Activated CD4-positive, alpha-beta T cell treated with anti-CD3 and anti-CD28 coated beads, Interleukin-2, amount 50 U/mL, for 1 hour (primary cell): ENCODE measurements around the gene TAGLN2.
"Not testable (repeated sequence)": the region's sequence is repeated elsewhere in the genome, so short reads cannot be mapped to it uniquely, and the experiment has no call there.

Experiments
- DNase-seq: peaks from one replicate; pipeline ENCODE4 v3.0.0-alpha.2; 2020

The TAGLN2 gene

GRCh38 chr1:159921251-159921650 lies 4.1 kb downstream of the TAGLN2 start:
- DNase-seq: no peak

- DNase-seq: no peak
These were observed 4.7 kb downstream of the TAGLN2 start for GRCh38 chr1:159920651-159921050.

- no peak for DNase-seq
These were observed 5.1 kb downstream of the TAGLN2 start for GRCh38 chr1:159920202-159920601.

GRCh38 chr1:159919236-159919865 lies 6.0 kb downstream of the TAGLN2 start:
- DNase-seq: no peak

- no peak for DNase-seq
These were observed 6.7 kb downstream of the TAGLN2 start for GRCh38 chr1:159918352-159919200.

- DNase-seq: no peak
These were observed 7.6 kb downstream of the TAGLN2 start for GRCh38 chr1:159917533-159918351.

GRCh38 chr1:159916242-159917051 lies 8.9 kb downstream of the TAGLN2 start:
- no peak for DNase-seq

DNA sequence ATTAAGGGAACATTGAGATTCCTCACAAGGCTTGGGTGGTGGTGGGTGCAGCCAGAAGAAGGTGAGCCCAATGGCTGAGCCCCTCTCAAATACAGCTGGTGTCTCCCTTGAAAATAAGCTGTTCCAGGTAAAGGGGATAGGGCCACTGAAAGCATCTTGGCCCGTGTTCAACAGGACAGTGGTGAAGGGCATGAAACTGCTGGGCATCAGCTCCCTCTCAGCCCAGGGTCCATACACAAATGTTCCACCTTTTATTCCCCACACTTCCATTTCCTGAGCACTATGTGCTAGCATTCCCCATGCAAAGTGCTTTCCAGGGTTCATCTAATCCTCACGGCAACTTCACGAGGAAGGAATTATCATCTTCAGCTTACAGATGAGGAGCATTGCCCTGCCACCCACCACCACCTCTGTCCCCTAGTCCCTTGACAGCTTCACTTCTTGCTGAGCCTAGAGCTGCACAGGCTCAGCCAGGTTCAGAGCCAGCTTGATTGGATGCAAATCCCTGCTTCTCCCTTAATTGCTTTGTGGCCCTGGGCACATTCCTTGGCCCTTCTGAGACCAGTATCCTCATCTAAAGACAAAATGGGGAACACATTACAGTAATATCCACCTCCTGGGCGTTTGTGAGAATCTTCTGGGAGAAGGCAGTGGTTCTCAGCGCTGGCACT lies 9.6 kb downstream of the TAGLN2 start:
- no peak for DNase-seq

GRCh38 chr1:159914252-159915018 lies 10.9 kb downstream of the TAGLN2 start:
- no peak for DNase-seq

DNA sequence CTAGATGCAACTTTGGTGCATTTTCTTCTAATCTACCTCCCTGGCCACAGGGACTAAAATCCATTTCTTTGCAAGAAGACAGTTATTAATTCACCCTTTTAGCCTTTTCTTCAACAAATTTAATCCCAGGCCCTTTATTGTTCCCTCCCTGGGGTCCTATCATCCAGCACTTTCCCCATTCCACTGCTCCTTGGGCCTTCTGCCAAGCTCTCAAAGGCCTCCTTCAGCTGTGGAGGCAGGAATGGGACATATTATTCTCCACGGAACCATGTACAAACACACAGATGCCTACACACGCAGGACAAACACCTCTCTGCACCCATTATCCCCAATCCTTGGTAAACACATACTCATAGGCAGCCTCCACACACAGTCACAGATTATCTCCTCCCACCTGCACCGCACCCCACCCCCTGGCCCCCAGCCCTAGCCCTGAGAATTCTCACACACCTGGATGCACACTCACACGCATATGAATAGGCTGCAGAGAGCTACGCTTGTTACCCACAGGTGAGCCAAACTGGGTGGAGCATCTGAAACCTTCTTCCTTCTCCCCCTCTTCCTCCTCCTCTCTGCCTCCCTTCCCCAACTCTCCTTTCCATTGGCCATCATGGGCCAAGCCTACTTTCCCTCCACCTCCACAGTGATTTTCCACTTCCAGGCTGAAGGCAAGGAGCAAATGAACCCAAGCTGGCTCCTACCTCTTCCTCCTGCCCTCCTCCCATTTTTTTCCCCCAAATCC lies 11.7 kb downstream of the TAGLN2 start:
- DNase-seq: no peak

DNA sequence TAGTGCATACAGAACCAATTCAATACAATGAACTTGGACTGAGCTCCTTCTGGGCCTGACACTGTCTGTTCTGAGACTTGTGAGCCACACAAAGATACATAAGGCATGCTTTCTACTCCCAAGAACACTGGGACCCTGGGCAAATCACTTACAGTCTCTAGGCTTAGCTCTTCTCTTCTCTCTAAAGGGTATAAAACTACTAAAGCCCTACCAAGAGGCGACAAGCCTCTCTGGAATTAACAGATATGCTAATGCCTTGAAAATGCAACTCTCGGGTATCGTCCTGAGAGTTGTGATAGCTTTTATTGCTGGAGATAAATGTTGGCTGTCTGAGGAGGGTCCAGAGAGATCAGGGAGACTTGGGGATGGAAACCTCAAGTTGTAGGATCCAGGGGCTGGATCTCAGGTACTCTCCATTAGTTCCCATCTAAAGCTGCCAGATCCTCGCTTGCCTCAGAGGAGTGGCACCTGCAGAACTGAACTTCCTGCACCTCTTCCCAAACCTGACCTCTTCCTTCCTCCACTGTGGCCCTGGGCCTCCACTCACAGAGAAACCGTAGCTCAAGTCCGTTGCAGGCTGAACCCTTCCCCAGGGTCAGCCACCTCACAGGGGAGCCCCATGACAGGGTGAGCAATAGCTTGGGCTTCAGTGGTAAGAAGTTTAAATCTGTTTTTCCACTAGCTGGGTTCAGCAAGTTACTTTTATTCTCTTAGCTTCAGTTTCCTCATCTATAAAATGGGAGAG lies 13.8 kb downstream of the TAGLN2 start:
- no peak for DNase-seq

GRCh38 chr1:159908031-159908940 lies 17.0 kb downstream of the TAGLN2 start:
- no peak for DNase-seq

DNA sequence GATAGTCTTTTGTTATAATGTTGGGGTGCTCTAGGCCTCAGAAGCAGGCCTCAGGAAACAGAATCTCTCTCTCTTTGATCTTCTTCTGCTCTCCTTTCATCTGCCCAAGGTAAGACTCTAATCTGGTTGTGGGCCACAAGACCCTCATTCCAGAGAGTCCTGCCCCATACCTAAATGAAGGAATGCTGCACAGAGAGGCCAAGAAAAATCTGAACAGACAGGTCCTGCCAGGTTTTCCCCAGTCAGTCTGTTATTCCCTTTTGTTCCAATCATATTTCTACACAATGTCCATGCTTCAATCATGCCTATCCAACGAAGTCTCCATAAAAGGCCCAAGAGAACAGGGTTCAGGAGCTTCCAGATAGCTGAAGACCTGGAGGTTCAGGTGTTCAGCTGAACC lies 18.3 kb downstream of the TAGLN2 start:
- DNase-seq: no peak

DNA sequence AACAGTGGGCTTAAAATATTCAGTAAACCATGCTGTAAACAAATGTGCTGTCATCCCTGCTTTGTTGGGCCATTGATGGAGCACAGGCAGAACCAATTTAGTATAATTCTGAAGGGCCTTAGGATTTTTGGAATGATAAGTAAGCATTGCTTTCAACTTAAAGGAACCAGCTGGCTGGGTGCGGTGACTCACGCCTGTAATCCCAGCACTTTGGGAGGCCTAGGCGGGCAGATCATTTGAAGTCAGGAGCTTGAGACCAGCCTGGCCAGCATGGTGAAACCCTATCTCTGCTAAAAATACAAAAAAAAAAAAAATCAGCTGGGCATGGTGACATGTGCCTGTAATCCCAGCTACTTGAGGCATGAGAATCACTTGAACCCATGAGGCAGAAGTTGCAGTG lies 21.3 kb downstream of the TAGLN2 start:
- not testable (repeated sequence) for DNase-seq

- DNase-seq: no peak
These were observed 22.8 kb downstream of the TAGLN2 start for GRCh38 chr1:159902541-159902940.

DNA sequence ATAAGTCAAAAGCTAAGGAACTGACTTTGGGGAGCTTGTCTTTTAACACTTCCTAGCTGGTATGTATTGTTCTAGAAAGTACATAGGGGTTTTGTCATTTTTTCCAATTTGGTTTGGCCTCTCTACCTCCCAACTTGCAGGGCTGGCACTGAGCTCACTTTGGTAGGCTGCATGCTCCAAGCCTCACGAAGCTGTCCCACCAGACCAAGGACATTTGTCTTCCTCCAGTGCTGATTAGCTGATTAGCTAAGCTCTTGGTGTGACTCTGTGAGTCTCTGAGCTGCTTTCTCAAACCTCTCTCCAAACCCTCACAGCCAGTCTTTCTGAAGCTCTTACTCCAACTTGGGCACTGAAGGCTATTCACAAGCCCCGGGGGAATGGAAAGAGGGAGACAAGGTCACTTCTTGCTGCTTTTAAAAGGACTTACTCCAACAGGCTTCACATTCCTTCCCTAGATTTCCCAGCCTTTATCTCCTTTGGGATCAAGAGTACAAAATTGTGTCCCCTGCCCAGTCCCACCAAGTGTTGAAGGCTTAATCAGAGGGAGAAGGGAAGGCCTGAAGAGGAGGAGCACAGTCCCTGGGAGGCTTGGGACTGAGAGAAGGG lies 24.4 kb downstream of the TAGLN2 start:
- no peak for DNase-seq

DNA sequence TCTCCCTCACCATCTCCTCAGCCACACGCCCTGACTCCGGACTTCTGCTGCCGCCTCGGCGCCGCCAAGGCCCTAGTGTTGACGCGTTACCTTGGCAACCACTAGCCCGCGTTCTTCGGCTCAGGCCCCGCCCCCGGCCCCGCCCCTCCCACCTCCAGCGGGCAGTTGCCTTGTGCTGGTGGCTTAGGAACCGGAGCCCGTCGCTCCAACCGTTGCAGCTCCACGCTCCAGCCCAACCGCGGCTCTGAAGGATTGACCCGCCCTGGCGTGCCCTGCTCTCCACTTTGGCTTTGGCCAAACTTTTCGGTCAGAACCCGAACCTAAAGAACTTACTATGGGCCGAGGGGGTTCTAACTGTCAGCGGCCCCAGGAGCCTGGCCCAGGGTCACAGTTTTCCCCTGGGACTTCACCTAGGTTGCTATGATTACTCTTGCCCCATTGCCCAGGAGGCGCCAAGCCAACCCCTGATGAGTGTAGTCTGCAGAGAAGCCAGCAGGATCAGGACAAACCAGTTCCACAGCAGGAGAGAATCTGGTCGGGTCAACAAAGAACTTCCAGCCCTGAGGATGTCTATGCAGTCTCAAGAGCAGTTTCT lies 25.1 kb downstream of the TAGLN2 start, which contains the start of gene CFAP45:
Gene CFAP45, minus strand, starts transcription at position 80 of the 595 bp plus-strand sequence. Its CDS starts 67 bp downstream, at position 13.
- no peak for DNase-seq

DNA sequence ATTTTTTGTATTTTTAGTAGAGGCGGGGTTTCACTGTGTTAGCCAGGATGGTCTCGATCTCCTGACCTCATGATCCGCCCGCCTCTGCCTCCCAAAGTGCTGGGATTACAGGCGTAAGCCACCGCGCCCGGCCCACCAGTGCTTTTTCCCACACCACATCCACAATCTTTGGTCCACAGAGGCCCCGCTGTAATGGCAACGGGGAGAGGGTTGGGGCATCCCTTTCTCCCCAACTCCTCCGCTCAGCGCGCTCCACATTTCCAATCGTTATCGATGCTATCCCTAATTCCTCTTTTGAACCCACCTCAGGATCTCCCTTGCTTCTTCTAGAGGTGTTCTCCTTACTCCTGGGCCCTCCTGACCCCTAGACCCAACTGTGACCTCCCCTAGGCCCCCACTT lies 25.7 kb downstream of the TAGLN2 start:
- DNase-seq: not testable (repeated sequence)
